Heart left ventricle (tissue), 16 donors: ENCODE data around the gene SPPL2B. TPM values are rescaled to one million over a fixed set of nuclear protein-coding genes. Genes with fewer than 3 reads are reported as not detected.

Experiments used
- ATAC-seq, 4 donors: fragments of 200-7000 bp; cut with Tn5 transposase; one replicate each; pipeline ENCODE4 v1.9.1; 2020 to 2022; ENCODE audit warnings: moderate library complexity in 4 of 4, mild to moderate bottlenecking in 3 of 4, moderate number of reproducible peaks in 1 of 4
- DNase-seq, 5 donors: peaks; one replicate each; pipeline ENCODE4 v3.0.0-alpha.2; 2020
- H3K27ac ChIP-seq, 12 donors: fragments of 200-600 bp; sonication (generic) in 4 of 12; one replicate each; pipeline versions ENCODE4 v1.5.0 to v1.8.0; 2016 to 2022; ENCODE audit warnings: mild to moderate bottlenecking in 2 of 12
- H3K27me3 ChIP-seq, 9 donors: fragments of 200-600 bp; sonication (generic) in 2 of 9; one replicate each; pipeline versions ENCODE4 v1.5.1 to v1.8.0; 2016 to 2022; ENCODE audit warnings: mild to moderate bottlenecking in 3 of 9
- H3K36me3 ChIP-seq, 9 donors: fragments of 200-600 bp; sonication (generic) in 2 of 9; one replicate each; pipeline versions ENCODE4 v1.5.0 to v1.8.0; 2018 to 2022; ENCODE audit warnings: mild to moderate bottlenecking in 2 of 9
- H3K4me1 ChIP-seq, 12 donors: fragments of 200-600 bp; sonication (generic) in 4 of 12; one replicate each; pipeline versions ENCODE4 v1.5.0 to v1.8.0; 2016 to 2022; ENCODE audit warnings: mild to moderate bottlenecking in 3 of 12
- H3K4me3 ChIP-seq, 12 donors: fragments of 200-600 bp; sonication (generic) in 4 of 12; one replicate each; pipeline versions ENCODE4 v1.5.0 to v1.8.0; 2017 to 2022; ENCODE audit warnings: mild to moderate bottlenecking in 9 of 12, moderate library complexity in 4 of 12
- H3K9me3 ChIP-seq, 12 donors: fragments of 200-600 bp; sonication (generic) in 4 of 12; one replicate each; pipeline versions ENCODE4 v1.5.0 to v1.8.0; 2016 to 2022; ENCODE audit warnings: mild to moderate bottlenecking in 1 of 12
- CTCF ChIP-seq, 12 donors: fragments of 200-600 bp; sonication (generic) in 4 of 12; IDR thresholded peaks; one replicate each; pipeline versions ENCODE4 v1.5.0 to v1.8.0; 2018 to 2022; ENCODE audit warnings: antibody characterized with exemption in 12 of 12, mild to moderate bottlenecking in 5 of 12
- POLR2A ChIP-seq, 2 donors: fragments of 450-650 bp; IDR thresholded peaks; one replicate each; pipeline ENCODE4 v1.6.1; 2017; ENCODE audit warnings: antibody characterized with exemption in 2 of 2, mild to moderate bottlenecking in 2 of 2, moderate library complexity in 2 of 2
- WGBS, 4 donors: extraction: QIAGEN DNeasy Blood & Tissue Kit in 2 of 4; methylation state at CpG; one replicate each; pipeline versions ENCODE4 v1.1.5 to v1.1.7; 2013 to 2018; 5-methylcytosine and 5-hydroxymethylcytosine counted together
- intact Hi-C, 10 donors: fragments of 100-400 bp; cut with DNase I; formaldehyde crosslinking; loops; one replicate each; pipeline versions ENCODE4 v1.11.1 to v1.14.2; 2022
- polyA plus RNA-seq, 2 donors: library from polyadenylated mRNA; stranded (reverse); fragments of 200-250 nt; gene quantifications; one replicate each; pipeline ENCODE4 v1.2.3, GENCODE V29; 2013
- total RNA-seq, 9 donors: library from RNA; depleted of rRNA in 2 of 9; stranded (reverse); fragments of >200 nt in 2 of 9; fragmentation: NEBNext Ultra II Directional in 3 of 9; extraction: Animal tissue kit (Norgen Biotek cat#: 25700) in 3 of 9; gene quantifications; one replicate each; pipeline versions ENCODE4 v1.1.0 to v1.2.4, GENCODE V29; 2016 to 2023
- donor health status: ischemic (EF 13 %, LVEDD 7.1; RV severe dilation, severe dysfunction).
- donor health status: healthy with polysubstance abuse.
- donor health status: DM: no; HTN: yes; CAD: no.
- donor health status: DM: no; HTN: no; CAD: no.
- donor health status: ischemic (EF 25% LVEDD 6.9; RV normal size, moderate dysfunction).
- donor health status: ischemic (EF 25% LVEDD 5.7; RV mildly dilated, moderate dysfunction).
- donor health status: healthy.
- donor health status: DM: yes; HTN: yes; CAD: no.
- donor health status: ischemic (EF 35%, LVEDD 5.7; RV mildly dilated, moderate dysfunction).
- donor health status: nonischemic (EF 11% LVEDD 7.7; RV severe dilation, severe dysfunction).
- donor health status: DM: yes; HTN: yes; CAD: no.
- donor health status: PGD.
- donor health status: ischemic (EF 29% LVEDD 5.4; RV normal size, mild dysfunction).
- donor health status: nonischemic (EF 23%, LVEDD 6.1; RV moderate dilation, normal function).

SPPL2B gene
- total and polyA plus RNA-seq, 11 donors: 17.6 to 31.2 (median 21.6) TPM

GRCh38 chr19:2360833-2361232, 32.3 kb downstream of the SPPL2B start:
- H3K4me3 ChIP-seq: no peak overlapping the region
- peaks cover 8 to 49% (median 33%) of the 10 kb centered on the region in 9 donors for H3K27me3 ChIP-seq
- H3K27ac ChIP-seq: no peak overlapping the region
- DNase-seq (no peak), ATAC-seq (no peak)
- TF ChIP-seq CTCF (IDR thresholded peaks at IDR 0.05): no peak
- no peak for TF ChIP-seq POLR2A (IDR thresholded peaks at IDR 0.05)
- peaks cover 0 to 4% (median 0%) of the 10 kb centered on the region in 12 donors for H3K4me1 ChIP-seq
- H3K36me3 ChIP-seq: no peaks in the 10 kb centered on the region
- intact Hi-C loops: no loop called here
- 63 to 72% (median 68%) methylated on average over 9 to 11 of the region's 11 CpGs for WGBS, 4 donors
- no peaks in the 10 kb centered on the region for H3K9me3 ChIP-seq

- no peak for DNase-seq
- Histone ChIP-seq H3K9me3 (no peaks in the 10 kb centered on the region), H3K4me3 (no peak overlapping the region), H3K27ac (no peak overlapping the region), H3K4me1 (peaks cover 0 to 4% (median 0%) of the 10 kb centered on the region in 12 donors), H3K27me3 (peaks cover 8 to 49% (median 33%) of the 10 kb centered on the region in 9 donors), H3K36me3 (no peaks in the 10 kb centered on the region)
- WGBS, 4 donors: 27 to 37% (median 33%) methylated on average over 18 to 24 of the region's 24 CpGs
- intact Hi-C loops: no loop called here
- TF ChIP-seq POLR2A (IDR thresholded peaks at IDR 0.05) (no peak), CTCF (IDR thresholded peaks at IDR 0.05) (no peak)
- no peak for ATAC-seq
Measured at GRCh38 chr19:2361246-2362045, 33.0 kb downstream of the SPPL2B start.

- peaks cover 8 to 49% (median 33%) of the 10 kb centered on the region in 9 donors for H3K27me3 ChIP-seq
- peaks cover 0 to 4% (median 0%) of the 10 kb centered on the region in 12 donors for H3K4me1 ChIP-seq
- DNase-seq: no peak
- intact Hi-C loops: no loop called here
- no peak for ATAC-seq
- no peak overlapping the region for H3K4me3 ChIP-seq
- WGBS, 4 donors: 92 to 94% (median 93%) methylated on average over 11 of the region's 11 CpGs
- H3K27ac ChIP-seq: no peak overlapping the region
- TF ChIP-seq POLR2A (IDR thresholded peaks at IDR 0.05) (no peak), CTCF (IDR thresholded peaks at IDR 0.05) (no peak)
- H3K9me3 ChIP-seq: no peaks in the 10 kb centered on the region
- H3K36me3 ChIP-seq: no peaks in the 10 kb centered on the region
Measured at GRCh38 chr19:2362046-2362969, 33.8 kb downstream of the SPPL2B start.

GRCh38 chr19:2362970-2363300, 34.5 kb downstream of the SPPL2B start:
- 77 to 83% (median 81%) methylated on average over 14 to 15 of the region's 15 CpGs for WGBS, 4 donors
- no peak for ATAC-seq
- intact Hi-C loops: no loop called here
- DNase-seq: no peak
- no peaks in the 10 kb centered on the region for H3K9me3 ChIP-seq
- H3K4me1 ChIP-seq: peaks cover 0 to 4% (median 0%) of the 10 kb centered on the region in 12 donors
- H3K27me3 ChIP-seq: peaks cover 8 to 49% (median 33%) of the 10 kb centered on the region in 9 donors
- H3K4me3 ChIP-seq: no peak overlapping the region
- H3K36me3 ChIP-seq: no peaks in the 10 kb centered on the region
- H3K27ac ChIP-seq: no peak overlapping the region
- TF ChIP-seq CTCF (IDR thresholded peaks at IDR 0.05) (no peak), POLR2A (IDR thresholded peaks at IDR 0.05) (no peak)
